KMS-11 (cell line): ENCODE results near the gene PBXIP1.

Source experiments
- H2AFZ ChIP-seq: fragments of 200-600 bp; sonication (generic); 2 replicates; pipeline ENCODE4 v1.6.1; 2016; ENCODE audit warnings: antibody characterized with exemption, mixed run types, low read depth
- H3K27ac ChIP-seq: fragments of 200-600 bp; sonication (generic); 2 replicates; pipeline ENCODE4 v1.6.1; 2016; ENCODE audit warnings: mild to moderate bottlenecking, mixed run types
- H3K27me3 ChIP-seq: fragments of 200-600 bp; sonication (generic); 2 replicates; pipeline ENCODE4 v1.6.1; 2017; ENCODE audit warnings: mild to moderate bottlenecking, low read depth, mixed run types, moderate library complexity; ENCODE audit not compliant: insufficient read depth
- H3K36me3 ChIP-seq: fragments of 200-600 bp; sonication (generic); 2 replicates; pipeline ENCODE4 v1.6.1; 2017; ENCODE audit warnings: mild to moderate bottlenecking, mixed run types; ENCODE audit not compliant: insufficient read depth
- H3K4me1 ChIP-seq: fragments of 200-600 bp; sonication (generic); 2 replicates; pipeline ENCODE4 v1.6.1; 2016; ENCODE audit warnings: mild to moderate bottlenecking, low read depth, mixed run types; ENCODE audit not compliant: poor library complexity, severe bottlenecking
- H3K4me2 ChIP-seq: fragments of 200-600 bp; sonication (generic); 2 replicates; pipeline ENCODE4 v1.7.0; 2016; ENCODE audit warnings: mild to moderate bottlenecking, mixed run types
- H3K4me3 ChIP-seq: fragments of 200-600 bp; sonication (generic); IDR thresholded peaks from 2 replicates; pipeline ENCODE4 v1.6.1; 2017; ENCODE audit warnings: low read depth, low read length, mixed read lengths; ENCODE audit not compliant: insufficient read depth
- H3K79me2 ChIP-seq: fragments of 200-600 bp; sonication (generic); 2 replicates; pipeline ENCODE4 v1.6.1; 2016; ENCODE audit warnings: low read depth, mixed run types; ENCODE audit not compliant: insufficient read depth
- H3K9ac ChIP-seq: fragments of 200-600 bp; sonication (generic); 2 replicates; pipeline ENCODE4 v1.6.1; 2016; ENCODE audit warnings: mild to moderate bottlenecking, mixed run types
- H4K20me1 ChIP-seq: fragments of 200-600 bp; sonication (generic); 2 replicates; pipeline ENCODE4 v1.6.1; 2016; ENCODE audit warnings: mild to moderate bottlenecking, mixed run types; ENCODE audit not compliant: insufficient read depth
- CTCF ChIP-seq: fragments of 200-600 bp; sonication (generic); conservative IDR thresholded peaks from 2 replicates; pipeline ENCODE4 v1.6.1; 2017; ENCODE audit warnings: low read depth, mild to moderate bottlenecking, antibody characterized with exemption, low read length, moderate library complexity, mixed read lengths

Gene PBXIP1

GRCh38 chr1:154896771-154897286 lies 59.1 kb downstream of the PBXIP1 start:
- H3K36me3 ChIP-seq = no peaks in the 10 kb centered on the region
- no peak for TF ChIP-seq CTCF
- no peak overlapping the region for H3K27ac ChIP-seq
- no peaks in the 10 kb centered on the region for H3K79me2 ChIP-seq
- no peaks in the 10 kb centered on the region for H4K20me1 ChIP-seq
- no peak overlapping the region for H2AFZ ChIP-seq
- H3K27me3 ChIP-seq = no peaks in the 10 kb centered on the region
- no peaks in the 10 kb centered on the region for H3K4me1 ChIP-seq
- H3K4me3 ChIP-seq = no peak overlapping the region
- no peak overlapping the region for H3K9ac ChIP-seq
- H3K4me2 ChIP-seq = no peak overlapping the region

- Histone ChIP-seq H3K27me3 (no peaks in the 10 kb centered on the region), H3K9ac (no peak overlapping the region), H3K4me3 (no peak overlapping the region), H4K20me1 (no peaks in the 10 kb centered on the region), H2AFZ (no peak overlapping the region), H3K79me2 (no peaks in the 10 kb centered on the region), H3K36me3 (no peaks in the 10 kb centered on the region), H3K4me1 (no peaks in the 10 kb centered on the region), H3K27ac (no peak overlapping the region), H3K4me2 (no peak overlapping the region)
- TF ChIP-seq CTCF = no peak
Observed at GRCh38 chr1:154895798-154896197, 60.1 kb downstream of the PBXIP1 start.
